Posterior vena cava (tissue), 2 donors: ENCODE data around the gene CXCL12. TPM values are rescaled to one million over a fixed set of nuclear protein-coding genes. Genes with fewer than 3 reads are reported as not detected.

Source experiments
- DNase-seq: peaks from one replicate; pipeline ENCODE4 v3.0.0-alpha.2; 2020; ENCODE audit warnings: low spot score
- intact Hi-C, 2 donors: fragments of 100-400 bp; cut with DNase I; formaldehyde crosslinking; loops; one replicate each; pipeline versions ENCODE4 v1.14.1 to v1.14.2; 2022 to 2023
- total RNA-seq, 2 donors: library from RNA; stranded (reverse); fragmentation: NEBNext Ultra II Directional; extraction: Animal tissue kit (Norgen Biotek cat#: 25700); gene quantifications; one replicate each; pipeline ENCODE4 v1.2.1, GENCODE V29; 2021
- donor health status: DM: yes; HTN: yes; CAD: no.
- donor health status: DM: yes; HTN: yes; CAD: no.

CXCL12 gene
- total RNA-seq, 2 donors from 2014 or later: 206 to 238 TPM

- DNase-seq: no peak
- intact Hi-C loops: no loop called here
These were observed 36.4 kb downstream of the CXCL12 start for GRCh38 chr10:44348496-44348895.

GRCh38 chr10:44347609-44348400, 37.1 kb downstream of the CXCL12 start:
- intact Hi-C loops: no loop called here
- DNase-seq: no peak

- intact Hi-C loops: no loop called here
- no peak for DNase-seq
These were observed 40.2 kb downstream of the CXCL12 start for GRCh38 chr10:44344727-44345126.

GRCh38 chr10:44343843-44344242, 41.1 kb downstream of the CXCL12 start:
- intact Hi-C loops: no loop called here
- DNase-seq: no peak

GRCh38 chr10:44341886-44342285, 43.0 kb downstream of the CXCL12 start:
- no peak for DNase-seq

GRCh38 chr10:44340557-44340956, 44.3 kb downstream of the CXCL12 start:
- intact Hi-C loops: no loop called here
- DNase-seq: no peak

More at GRCh38 chr10:44341886-44342285, 43.0 kb downstream of the CXCL12 start:
- intact Hi-C loops: no loop called here

GRCh38 chr10:44339218-44339617, 45.7 kb downstream of the CXCL12 start:
- intact Hi-C loops: no loop called here
- DNase-seq: no peak

GRCh38 chr10:44337081-44337480, 47.8 kb downstream of the CXCL12 start:
- intact Hi-C loops: no loop called here

GRCh38 chr10:44335330-44336021, 49.4 kb downstream of the CXCL12 start:
- intact Hi-C loops: no loop called here
- DNase-seq: no peak

More at GRCh38 chr10:44337081-44337480, 47.8 kb downstream of the CXCL12 start:
- no peak for DNase-seq

GRCh38 chr10:44334621-44335184, 50.2 kb downstream of the CXCL12 start:
- intact Hi-C loops: no loop called here

GRCh38 chr10:44334091-44334490, 50.8 kb downstream of the CXCL12 start:
- intact Hi-C loops: no loop called here
- DNase-seq: no peak

More at GRCh38 chr10:44334621-44335184, 50.2 kb downstream of the CXCL12 start:
- DNase-seq: no peak

GRCh38 chr10:44333511-44333910, 51.4 kb downstream of the CXCL12 start:
- intact Hi-C loops: loop anchor here in 1 of 2 donors (2.0 kb wide), 1 partner anchor 607 kb away; no protein-coding TSS in a partner anchor
- no peak for DNase-seq

- intact Hi-C loops: loop anchor here in 1 of 2 donors (2.0 kb wide), 1 partner anchor 606 kb away; no protein-coding TSS in a partner anchor
- no peak for DNase-seq
These were observed 52.4 kb downstream of the CXCL12 start for GRCh38 chr10:44332465-44332864.

- DNase-seq: no peak
- intact Hi-C loops: no loop called here
These were observed 54.5 kb downstream of the CXCL12 start for GRCh38 chr10:44330431-44330830.

GRCh38 chr10:44327461-44327860, 57.4 kb downstream of the CXCL12 start:
- intact Hi-C loops: no loop called here
- DNase-seq: no peak
